GM12801 (cell line): ENCODE data around the gene FAM200C.

ENCODE experiments used
- CTCF ChIP-seq: IDR thresholded peaks from one replicate; pipeline ENCODE4 v1.5.1; 2011; ENCODE audit warnings: control low read depth; ENCODE audit not compliant: insufficient read length; ENCODE audit errors: extremely low read depth

The FAM200C gene

GRCh38 chr5:160357394-160357793, 42.5 kb downstream of the FAM200C start:
- no peak for TF ChIP-seq CTCF

GRCh38 chr5:160356550-160357347, 43.1 kb downstream of the FAM200C start:
- TF ChIP-seq CTCF, result no peak

GRCh38 chr5:160354666-160355065, 45.2 kb downstream of the FAM200C start:
- TF ChIP-seq CTCF, result no peak

- TF ChIP-seq CTCF, result no peak
Measured at GRCh38 chr5:160353379-160353778, 46.5 kb downstream of the FAM200C start.

GRCh38 chr5:160352308-160352707, 47.5 kb downstream of the FAM200C start:
- TF ChIP-seq CTCF, result no peak

- no peak for TF ChIP-seq CTCF
Measured at GRCh38 chr5:160349935-160350303, 49.9 kb downstream of the FAM200C start.

GRCh38 chr5:160349249-160349934, 50.5 kb downstream of the FAM200C start:
- no peak for TF ChIP-seq CTCF
